ENCODE measurements around the gene CDNF. TPM values are rescaled to one million over a fixed set of nuclear protein-coding genes. Genes with fewer than 3 reads are reported as not detected.
A peak's percentile ranks its signal among the peaks of the same experiment; 100 is the strongest.

CDNF gene
- total RNA-seq, 1 experiment from 2014 or later = 1.2 TPM

DNA sequence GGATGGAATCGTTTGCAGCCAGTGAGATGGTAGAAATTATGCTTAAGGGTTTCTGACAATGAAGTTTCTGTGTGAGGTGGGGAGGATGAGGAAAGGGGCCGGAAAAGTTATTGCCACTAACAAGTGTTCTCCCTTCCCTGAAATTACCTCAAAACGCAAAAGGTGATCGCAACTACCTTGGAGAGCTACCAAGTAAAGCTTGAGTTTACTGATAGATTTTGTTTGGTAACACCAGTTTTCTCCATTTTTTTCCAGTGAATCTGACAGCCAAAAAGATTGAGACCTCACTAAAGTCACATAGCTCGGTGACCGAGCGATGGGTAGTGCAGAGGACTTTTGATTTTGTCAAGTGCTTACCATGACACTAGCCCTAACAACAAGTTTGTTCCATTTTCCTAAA, 42.4 kb upstream of the CDNF start:
- CTCF ChIA-PET = no interaction called here
- H3K27ac ChIP-seq (ENCODE audit: low read length) = no peak overlapping the region
- POLR2A ChIA-PET (ENCODE audit: unreplicated experiment) = no interaction called here

DNA sequence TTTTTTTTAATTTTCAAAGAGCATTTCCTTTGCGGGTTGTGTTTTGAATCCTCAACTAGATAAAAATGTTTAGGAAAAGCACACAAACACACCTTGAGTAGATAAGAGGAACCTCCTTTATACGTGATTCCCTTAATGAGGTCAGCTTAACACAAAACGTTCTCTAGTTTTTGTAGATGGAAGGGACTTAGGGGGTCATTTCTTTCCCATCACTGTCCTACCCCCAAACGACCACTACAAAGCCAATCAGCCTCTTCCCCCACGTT, 42.0 kb upstream of the CDNF start:
- H3K27ac ChIP-seq (ENCODE audit: low read length) = no peak overlapping the region
- CTCF ChIA-PET = no interaction called here

More for the DNA sequence above, 42.4 kb upstream of the CDNF start:
- Histone ChIP-seq H2AFZ (ENCODE audit: low read length) (no peak overlapping the region), H3K4me2 (ENCODE audit: low read length) (peak overlapping the region; percentile 94), H3K27me3 (ENCODE audit: low read length) (no peaks in the 10 kb centered on the region), H3K4me1 (ENCODE audit: insufficient read depth, low read length) (peaks cover 15% of the 10 kb centered on the region), H3K9me3 (ENCODE audit: low read length) (no peaks in the 10 kb centered on the region), H3K79me2 (ENCODE audit: low read length) (peaks cover 81% of the 10 kb centered on the region), H4K20me1 (ENCODE audit: low read length) (peaks cover 10% of the 10 kb centered on the region; the same call in 1 of the 2 replicates), H3K36me3 (ENCODE audit: low read depth, low read length) (no peaks in the 10 kb centered on the region), H3F3A (ENCODE audit: low read length, unreplicated experiment) (no peaks in the 10 kb centered on the region), H3K9ac (ENCODE audit: low read length) (peak overlapping the region; percentile 90), H3K9me2 (replicated peaks; ENCODE audit: low read length) (no peaks in the 10 kb centered on the region), H3K4me3 (ENCODE audit: low read length) (peak overlapping the region; percentile 86)
- TSS peak; percentile 46 for BruUV-seq (replicated peaks)
- no peak for TF ChIP-seq EZH2 (IDR thresholded peaks at IDR 0.05; ENCODE audit: low read length, unreplicated experiment)
- no peak for TF ChIP-seq EZH2phosphoT487 (IDR thresholded peaks at IDR 0.05; ENCODE audit: borderline replicate concordance, low read length)
- TF ChIP-seq, protein P1, sequence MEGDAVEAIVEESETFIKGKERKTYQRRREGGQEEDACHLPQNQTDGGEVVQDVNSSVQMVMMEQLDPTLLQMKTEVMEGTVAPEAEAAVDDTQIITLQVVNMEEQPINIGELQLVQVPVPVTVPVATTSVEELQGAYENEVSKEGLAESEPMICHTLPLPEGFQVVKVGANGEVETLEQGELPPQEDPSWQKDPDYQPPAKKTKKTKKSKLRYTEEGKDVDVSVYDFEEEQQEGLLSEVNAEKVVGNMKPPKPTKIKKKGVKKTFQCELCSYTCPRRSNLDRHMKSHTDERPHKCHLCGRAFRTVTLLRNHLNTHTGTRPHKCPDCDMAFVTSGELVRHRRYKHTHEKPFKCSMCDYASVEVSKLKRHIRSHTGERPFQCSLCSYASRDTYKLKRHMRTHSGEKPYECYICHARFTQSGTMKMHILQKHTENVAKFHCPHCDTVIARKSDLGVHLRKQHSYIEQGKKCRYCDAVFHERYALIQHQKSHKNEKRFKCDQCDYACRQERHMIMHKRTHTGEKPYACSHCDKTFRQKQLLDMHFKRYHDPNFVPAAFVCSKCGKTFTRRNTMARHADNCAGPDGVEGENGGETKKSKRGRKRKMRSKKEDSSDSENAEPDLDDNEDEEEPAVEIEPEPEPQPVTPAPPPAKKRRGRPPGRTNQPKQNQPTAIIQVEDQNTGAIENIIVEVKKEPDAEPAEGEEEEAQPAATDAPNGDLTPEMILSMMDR (conservative IDR thresholded peaks at IDR 0.05; ENCODE audit: low read depth, low read length) = no peak
- intact Hi-C loops (cut with micrococcal nuclease) = loop anchor here (5.0 kb wide), 1 partner anchor 72 kb away; the partner anchor contains the start of gene DCLRE1C
- no peak for ATAC-seq
- DNase-seq = peak; percentile 18

More for the DNA sequence above, 42.0 kb upstream of the CDNF start:
- TF ChIP-seq EZH2 (IDR thresholded peaks at IDR 0.05; ENCODE audit: low read length, unreplicated experiment) (no peak), EZH2phosphoT487 (IDR thresholded peaks at IDR 0.05; ENCODE audit: borderline replicate concordance, low read length) (no peak)
- TF ChIP-seq, protein P1 (conservative IDR thresholded peaks at IDR 0.05; ENCODE audit: low read depth, low read length) = no peak
- Histone ChIP-seq H4K20me1 (ENCODE audit: low read length) (peaks cover 10% of the 10 kb centered on the region; the same call in 1 of the 2 replicates), H3K4me2 (ENCODE audit: low read length) (peak overlapping the region; percentile 94), H3K9me2 (replicated peaks; ENCODE audit: low read length) (no peaks in the 10 kb centered on the region), H3K4me3 (ENCODE audit: low read length) (peak overlapping the region; percentile 86), H3K36me3 (ENCODE audit: low read depth, low read length) (no peaks in the 10 kb centered on the region), H3K27me3 (ENCODE audit: low read length) (no peaks in the 10 kb centered on the region), H3K9ac (ENCODE audit: low read length) (peak overlapping the region; percentile 90), H3K4me1 (ENCODE audit: insufficient read depth, low read length) (peaks cover 15% of the 10 kb centered on the region), H3K79me2 (ENCODE audit: low read length) (peaks cover 77% of the 10 kb centered on the region), H3F3A (ENCODE audit: low read length, unreplicated experiment) (no peaks in the 10 kb centered on the region), H2AFZ (ENCODE audit: low read length) (no peak overlapping the region), H3K9me3 (ENCODE audit: low read length) (no peaks in the 10 kb centered on the region)
- POLR2A ChIA-PET (ENCODE audit: unreplicated experiment) = no interaction called here
- ATAC-seq (no peak), DNase-seq (no peak)
- BruUV-seq (replicated peaks) = no TSS peak
- intact Hi-C loops (cut with micrococcal nuclease) = loop anchor here (5.0 kb wide), 1 partner anchor 72 kb away; the partner anchor contains the start of gene DCLRE1C

Data from PC-3 (cell line).